PC-9 (cell line): ENCODE data around the gene TMC8.

ENCODE experiments used
- CTCF ChIP-seq: fragments of 200-600 bp; sonication (generic); conservative IDR thresholded peaks from 2 replicates; pipeline ENCODE4 v1.6.1; 2017; ENCODE audit warnings: mixed run types, antibody characterized with exemption, mild to moderate bottlenecking, moderate library complexity
- EZH2 ChIP-seq: fragments of 200-600 bp; sonication (generic); IDR thresholded peaks from 2 replicates; pipeline ENCODE4 v1.8.0; 2017; ENCODE audit warnings: antibody characterized with exemption, low read depth

GRCh38 chr17:78096093-78096492 lies 34.5 kb upstream of the TMC8 start:
- TF ChIP-seq EZH2: no peak
- TF ChIP-seq CTCF: no peak
